Forelimb muscle (tissue), 1 donor: ENCODE results near the gene KLC1. TPM values are rescaled to one million over a fixed set of nuclear protein-coding genes. Genes with fewer than 3 reads are reported as not detected.

Experiments
- DNase-seq: peaks from one replicate; pipeline ENCODE4 v3.0.0-alpha.2; 2013; ENCODE audit warnings: low read depth
- polyA plus RNA-seq: library from polyadenylated mRNA; unstranded; fragments of 120-200 nt; gene quantifications from one replicate; pipeline ENCODE4 v1.2.1, GENCODE V29; 2013; ENCODE audit not compliant: insufficient read length

The KLC1 gene
- polyA plus RNA-seq, 1 donor, result 104 TPM

- DNase-seq, result no peak
Observed at GRCh38 chr14:103659631-103660030, 30.6 kb downstream of the KLC1 start.

DNA sequence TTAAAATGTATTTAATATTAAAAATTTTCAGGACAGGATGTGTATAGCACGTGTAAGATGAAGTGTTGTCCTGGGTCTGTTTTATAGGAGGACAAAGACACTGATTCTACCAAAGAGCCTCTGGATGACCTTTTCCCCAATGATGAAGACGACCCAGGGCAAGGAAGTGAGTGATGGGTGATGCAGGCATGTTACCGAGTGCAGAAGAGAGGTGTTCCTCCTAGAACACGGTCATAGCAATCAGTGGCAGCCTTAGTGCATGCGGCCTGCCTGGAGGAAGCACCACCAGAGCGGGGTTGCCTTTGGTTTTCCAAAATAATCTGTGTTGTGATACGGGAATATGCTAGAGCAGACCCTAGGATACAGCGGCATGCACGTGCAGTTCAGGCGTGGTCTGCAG, 33.0 kb downstream of the KLC1 start:
- DNase-seq, result no peak

- DNase-seq, result no peak
Observed at GRCh38 chr14:103662591-103662990, 33.6 kb downstream of the KLC1 start.

DNA sequence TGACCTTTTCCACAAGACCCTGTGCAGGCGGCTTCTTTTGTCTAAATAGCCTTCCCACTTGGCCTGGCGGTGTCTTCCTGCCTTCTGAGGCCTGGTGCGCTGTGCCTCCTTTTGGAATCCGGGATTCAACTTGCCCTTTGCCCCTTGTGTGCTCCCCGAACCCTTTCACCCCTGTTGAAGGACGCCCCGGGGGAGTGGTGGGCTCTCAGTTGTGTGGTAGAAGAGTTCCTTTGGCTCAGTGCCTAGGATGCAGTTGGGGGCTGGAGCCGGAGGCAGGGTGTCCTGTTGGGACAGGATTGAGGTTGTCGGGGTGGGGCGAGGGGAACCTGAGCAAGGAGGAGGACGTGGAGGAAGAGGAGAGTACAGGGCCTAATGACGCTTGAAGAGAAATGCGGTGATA, 34.5 kb downstream of the KLC1 start:
- no peak for DNase-seq

- DNase-seq, result no peak
Observed at GRCh38 chr14:103667671-103668070, 38.7 kb downstream of the KLC1 start.

DNA sequence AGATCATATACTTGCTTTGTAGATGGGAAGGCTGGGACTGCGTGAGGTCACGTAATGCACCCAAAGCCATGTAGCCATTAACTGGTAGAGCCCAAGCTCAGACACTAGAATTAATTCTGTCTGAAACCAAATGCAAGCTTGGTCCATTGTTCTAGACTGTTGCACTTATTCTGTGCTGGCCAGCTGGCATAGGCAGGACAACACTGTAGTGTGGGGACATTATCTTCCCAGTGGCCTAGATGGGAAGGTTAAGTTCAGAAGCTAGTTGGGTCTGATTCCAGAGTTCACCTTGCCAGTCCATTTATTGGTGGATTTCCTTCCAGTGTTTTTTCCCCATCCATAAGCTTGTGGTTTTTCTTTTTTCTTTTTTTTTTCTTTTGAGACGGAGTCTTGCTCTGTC, 39.1 kb downstream of the KLC1 start:
- no peak for DNase-seq

DNA sequence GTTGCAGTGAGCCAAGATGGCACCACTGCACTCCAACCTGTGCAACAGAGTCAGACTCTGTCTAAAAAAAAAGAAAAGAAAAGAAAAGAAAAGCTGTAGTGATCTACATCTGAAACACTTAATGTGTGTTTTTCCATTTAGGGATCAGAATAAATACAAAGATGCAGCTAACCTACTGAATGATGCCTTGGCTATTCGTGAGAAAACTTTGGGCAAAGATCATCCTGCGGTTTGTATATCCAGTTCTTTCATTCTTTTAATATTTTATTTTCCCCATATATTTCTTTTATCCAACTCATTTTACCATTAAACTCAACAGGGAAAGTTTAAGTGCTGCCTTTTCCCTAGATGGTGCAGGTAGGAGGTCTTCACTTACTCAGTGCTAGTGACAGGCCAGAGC, 40.4 kb downstream of the KLC1 start:
- no peak for DNase-seq

- DNase-seq, result no peak
Observed at GRCh38 chr14:103671911-103672310, 42.9 kb downstream of the KLC1 start.

DNA sequence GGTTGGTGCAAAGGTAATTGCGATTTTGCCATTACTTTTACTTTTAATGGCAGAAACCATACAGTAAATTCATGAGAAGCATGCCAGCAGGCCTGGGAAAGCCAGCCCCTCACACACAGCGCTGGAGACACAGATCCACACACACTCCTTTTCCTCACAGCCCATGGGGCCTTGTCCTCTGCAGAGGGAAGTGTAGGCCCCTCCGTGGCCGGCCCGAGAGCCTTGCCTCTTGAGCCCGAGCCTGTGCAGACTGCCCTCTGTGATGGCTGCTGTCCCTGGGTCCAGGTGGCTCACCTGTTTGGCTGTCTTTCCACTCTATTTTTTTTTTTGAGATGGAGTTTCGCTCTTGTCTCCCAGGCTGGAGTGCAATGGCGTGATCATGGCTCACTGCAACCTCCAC, 46.9 kb downstream of the KLC1 start:
- no peak for DNase-seq

GRCh38 chr14:103676881-103677675, 48.1 kb downstream of the KLC1 start:
- DNase-seq, result no peak

DNA sequence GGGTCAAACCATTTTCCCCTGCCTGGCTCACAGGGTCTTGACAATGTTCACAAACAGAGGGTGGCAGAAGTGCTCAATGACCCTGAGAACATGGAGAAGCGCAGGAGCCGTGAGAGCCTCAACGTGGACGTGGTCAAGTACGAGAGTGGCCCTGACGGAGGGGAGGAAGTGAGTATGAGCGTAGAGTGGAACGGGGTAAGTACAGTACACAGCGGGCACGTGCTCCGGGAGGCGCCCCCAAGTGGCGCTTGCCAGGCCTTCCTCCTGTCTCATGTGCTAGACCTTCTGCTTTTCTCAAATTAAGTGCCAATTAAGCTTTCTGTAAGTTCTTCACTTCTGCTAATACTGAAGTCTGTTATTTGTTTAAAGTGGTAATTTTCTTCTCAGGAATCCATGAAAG, 50.3 kb downstream of the KLC1 start:
- no peak for DNase-seq

- no peak for DNase-seq
Observed at GRCh38 chr14:103680491-103681231, 51.6 kb downstream of the KLC1 start.

GRCh38 chr14:103683139-103683538, 54.1 kb downstream of the KLC1 start:
- no peak for DNase-seq

GRCh38 chr14:103684471-103684870, 55.5 kb downstream of the KLC1 start:
- no peak for DNase-seq

DNA sequence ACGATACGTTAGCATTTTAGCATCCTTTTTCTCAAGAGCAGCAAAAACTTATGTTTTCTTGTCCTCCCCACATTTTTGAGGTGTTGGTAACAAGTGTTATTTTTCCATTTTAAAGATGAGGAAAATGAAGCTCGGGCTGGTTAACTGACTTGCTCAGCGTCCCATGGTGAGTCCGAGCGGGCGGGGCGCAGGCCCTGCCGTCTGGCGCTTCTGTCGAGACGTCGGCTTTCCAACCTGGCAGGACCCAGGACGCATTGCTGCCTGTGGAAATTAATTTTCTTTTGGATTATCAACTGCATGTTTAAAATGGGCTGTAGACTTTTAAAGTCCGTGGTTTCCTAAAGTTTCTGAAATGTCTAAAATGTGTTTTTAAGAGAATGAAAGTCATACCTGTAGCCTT, 55.9 kb downstream of the KLC1 start:
- DNase-seq, result no peak

- DNase-seq, result no peak
Observed at GRCh38 chr14:103685276-103686211, 56.5 kb downstream of the KLC1 start.

GRCh38 chr14:103686831-103687485, 57.9 kb downstream of the KLC1 start:
- DNase-seq, result no peak

DNA sequence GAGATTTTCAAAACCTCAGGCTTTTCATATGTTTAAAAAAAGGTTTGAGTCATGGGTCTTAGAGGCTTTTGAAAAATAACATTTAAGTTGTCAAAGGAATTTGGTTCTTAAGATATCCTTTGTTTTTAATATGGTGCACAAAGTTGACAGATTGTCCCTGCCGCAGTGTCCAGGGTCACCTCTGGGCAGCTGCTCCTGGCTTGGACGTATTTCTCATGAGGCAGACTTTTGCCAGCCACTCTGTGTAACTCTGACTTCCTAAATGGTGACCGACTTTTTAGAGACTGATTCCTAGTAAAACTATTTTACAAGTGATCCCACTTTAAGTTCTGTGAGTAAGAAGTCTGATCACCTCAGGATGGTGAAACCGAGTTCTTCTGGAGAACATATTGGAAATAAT, 58.7 kb downstream of the KLC1 start:
- DNase-seq, result no peak

GRCh38 chr14:103688441-103688840, 59.4 kb downstream of the KLC1 start:
- DNase-seq, result no peak

GRCh38 chr14:103688906-103689902, 60.2 kb downstream of the KLC1 start:
- DNase-seq, result no peak
